GM10847 (cell line): ENCODE data around the gene CAMKK1.

ENCODE experiments used
- POLR2A ChIP-seq: IDR thresholded peaks from 2 replicates; pipeline ENCODE4 v1.6.1; 2011; ENCODE audit not compliant: insufficient read length; ENCODE audit errors: extremely low read depth

Gene CAMKK1

GRCh38 chr17:3893720-3894116 lies 865 bp upstream of the CAMKK1 start:
- TF ChIP-seq POLR2A, result no peak

DNA sequence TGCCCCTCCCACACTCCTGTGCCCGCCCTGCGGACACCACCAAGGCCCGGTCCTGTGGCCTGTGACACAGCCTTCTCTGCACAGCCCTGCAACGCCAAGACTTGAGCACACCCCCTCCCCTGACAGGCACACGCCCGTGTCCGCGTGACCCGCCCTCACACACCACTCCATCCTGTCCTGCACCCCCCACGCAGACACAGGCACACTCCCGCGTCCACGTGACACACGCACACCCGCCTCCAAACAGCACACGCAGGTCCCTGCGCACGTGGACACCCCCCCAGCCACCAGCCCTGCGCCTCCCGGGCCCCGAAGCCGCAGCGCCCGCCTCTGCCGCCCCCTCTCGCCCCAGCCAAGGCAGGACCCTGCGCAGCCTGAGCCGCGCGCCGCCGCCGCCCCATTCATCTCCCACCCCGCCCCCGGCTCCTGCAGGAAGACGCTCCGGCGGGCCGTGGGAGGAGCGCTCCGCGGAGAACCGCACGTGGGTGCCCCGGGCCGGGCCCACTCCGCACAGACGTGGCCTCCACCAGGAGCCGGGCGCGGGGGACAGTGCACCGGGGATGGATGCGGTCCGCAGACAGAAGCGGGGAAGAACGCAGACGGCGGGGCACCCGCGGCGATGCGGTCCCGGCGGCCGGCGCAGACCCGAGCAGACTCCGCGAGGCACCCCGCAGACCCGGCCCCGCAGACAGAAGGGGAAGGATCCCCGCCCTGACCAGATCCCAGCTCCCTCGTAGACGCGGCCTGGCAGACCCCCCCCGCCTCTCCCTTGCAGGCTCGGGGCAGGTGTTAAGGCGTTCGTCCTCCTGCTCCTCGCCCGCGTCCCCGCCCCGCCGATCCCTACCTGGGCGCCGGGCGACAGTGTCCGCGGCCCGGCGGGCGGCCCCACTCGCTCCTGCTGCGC lies 506 bp downstream of the CAMKK1 start:
- no peak for TF ChIP-seq POLR2A

- no peak for TF ChIP-seq POLR2A
Observed at GRCh38 chr17:3891626-3892094, 1.2 kb downstream of the CAMKK1 start.

DNA sequence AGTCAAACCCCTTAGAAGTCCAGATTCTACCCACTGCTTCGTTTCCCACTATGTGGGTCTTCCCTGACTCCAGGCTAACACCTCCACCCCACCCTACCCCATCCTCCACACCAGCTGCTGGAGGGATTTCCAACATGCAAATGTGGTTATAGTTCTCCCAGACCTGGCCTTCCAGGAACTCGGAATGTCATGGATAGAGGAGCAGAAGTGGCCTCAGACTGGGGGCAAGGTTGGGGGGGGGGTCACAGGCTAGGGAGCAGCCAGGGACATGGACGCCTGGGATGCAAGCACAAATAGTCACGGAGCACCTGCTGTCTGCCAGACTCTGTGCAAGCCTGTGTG lies 2.0 kb downstream of the CAMKK1 start:
- no peak for TF ChIP-seq POLR2A

GRCh38 chr17:3890082-3890877 lies 2.6 kb downstream of the CAMKK1 start:
- TF ChIP-seq POLR2A, result no peak

DNA sequence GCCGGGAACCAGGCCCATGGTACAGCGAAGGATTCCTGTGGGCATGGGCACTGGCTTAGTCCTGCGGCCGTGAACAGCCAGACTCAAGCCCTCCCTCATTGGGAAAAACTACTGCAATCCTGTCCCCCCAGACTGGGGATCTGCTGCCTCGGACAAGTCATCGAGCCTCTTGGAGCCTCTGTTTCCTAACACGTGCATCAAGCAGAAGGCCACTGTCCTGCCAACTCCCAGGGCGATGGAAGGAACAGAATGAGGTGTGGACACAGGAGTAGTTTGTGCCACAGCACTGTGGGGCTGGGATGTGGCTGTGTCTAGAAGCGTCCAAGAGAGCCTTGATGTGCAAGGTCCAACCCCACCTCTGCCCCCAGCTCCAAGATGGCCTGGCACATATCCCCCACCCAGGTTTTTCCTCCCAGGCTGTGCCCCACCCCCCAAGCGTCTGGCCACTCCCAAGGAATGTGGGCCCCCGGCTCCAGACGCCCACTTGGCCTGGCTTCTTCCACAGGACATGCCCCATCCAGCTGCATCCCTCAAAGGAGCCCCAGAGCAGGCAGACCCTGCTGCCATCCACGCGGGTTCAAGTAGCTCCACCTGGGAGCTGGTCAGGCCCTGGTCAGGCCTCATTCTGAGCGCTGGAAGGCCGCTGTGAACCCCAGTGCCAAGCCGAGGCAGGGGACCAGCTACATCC lies 3.4 kb downstream of the CAMKK1 start:
- no peak for TF ChIP-seq POLR2A

DNA sequence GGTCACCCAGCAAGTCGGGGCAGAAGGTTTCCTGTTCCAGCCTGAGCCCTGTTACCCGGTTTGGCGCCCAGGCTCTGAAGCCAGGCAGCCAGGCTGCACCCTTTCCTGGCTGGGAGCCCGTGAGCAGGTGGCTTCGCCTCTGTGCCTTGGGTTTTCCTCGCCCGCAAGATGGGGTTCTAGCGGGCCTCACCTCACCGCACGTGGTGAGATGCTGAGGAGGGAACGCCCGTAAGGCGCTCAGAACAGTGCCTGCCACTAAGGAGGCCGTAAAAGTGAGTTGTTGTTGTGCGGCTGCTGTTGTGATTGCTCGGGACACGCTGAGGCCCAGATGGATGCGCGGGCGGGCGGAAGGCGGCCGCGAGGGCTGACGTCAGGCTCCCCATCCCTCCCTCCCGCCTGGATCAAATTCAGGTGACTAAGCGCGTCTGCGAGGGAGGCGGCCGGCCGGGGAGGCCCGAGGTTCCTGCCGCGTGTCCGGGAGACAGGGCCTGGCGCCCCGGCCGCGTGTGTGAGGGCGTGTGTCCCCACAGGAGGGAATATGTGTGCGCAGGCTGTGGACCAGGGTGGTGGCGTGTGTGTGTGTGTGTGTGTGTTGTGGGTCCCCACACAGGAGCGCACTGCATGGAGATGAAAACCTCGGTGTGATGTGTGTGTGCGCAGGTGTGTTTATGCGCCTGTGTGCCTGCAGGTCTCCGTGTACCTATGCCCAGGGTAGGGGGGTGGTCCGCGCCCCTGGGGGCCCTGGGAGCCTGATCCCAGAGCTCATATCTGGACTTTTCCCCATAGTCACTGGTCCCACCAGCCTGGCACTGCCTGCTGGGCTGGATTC lies 4.3 kb downstream of the CAMKK1 start:
- no peak for TF ChIP-seq POLR2A

DNA sequence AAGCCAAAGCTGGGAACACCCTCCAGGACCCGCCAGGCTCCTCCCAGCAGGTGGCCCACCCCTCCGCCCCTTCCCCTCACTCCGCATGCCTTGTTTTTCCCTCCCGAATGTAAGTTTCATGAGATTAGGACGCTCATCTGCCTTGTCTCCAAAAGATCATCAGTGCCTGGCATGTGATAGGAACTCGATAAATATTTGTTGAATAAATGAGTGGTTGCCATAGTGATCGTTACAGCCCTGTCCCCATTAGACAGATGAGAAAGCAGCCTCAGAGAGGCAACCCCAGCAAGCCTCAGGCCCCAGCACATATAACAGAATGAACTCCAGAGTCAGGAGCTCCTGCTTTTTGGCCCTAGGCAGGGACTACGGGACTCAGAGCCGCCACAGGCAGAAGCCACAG lies 5.0 kb downstream of the CAMKK1 start:
- no peak for TF ChIP-seq POLR2A

DNA sequence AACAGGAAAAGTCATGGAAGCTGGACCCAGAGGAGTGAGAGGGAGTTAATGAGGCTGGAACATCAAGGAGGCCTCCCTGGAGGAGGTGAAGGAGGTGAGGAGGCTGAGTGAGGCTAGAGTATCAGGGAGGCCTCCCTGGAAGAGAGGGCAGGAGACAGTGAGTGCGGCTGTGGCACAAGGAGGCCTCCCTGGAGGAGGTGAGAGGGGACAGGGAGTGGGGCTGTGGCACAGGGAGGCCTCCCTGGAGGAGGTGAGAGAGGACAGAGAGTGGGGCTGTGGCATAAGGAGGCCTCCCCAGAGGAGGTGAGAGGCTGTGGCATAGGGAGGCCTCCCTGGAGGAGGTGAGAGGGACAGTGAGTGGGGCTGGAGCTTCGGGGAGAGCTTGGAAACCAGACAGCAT lies 5.5 kb downstream of the CAMKK1 start:
- no peak for TF ChIP-seq POLR2A

- TF ChIP-seq POLR2A, result no peak
Observed at GRCh38 chr17:3886776-3887175, 6.1 kb downstream of the CAMKK1 start.

- TF ChIP-seq POLR2A, result no peak
Observed at GRCh38 chr17:3885970-3886369, 6.9 kb downstream of the CAMKK1 start.

- TF ChIP-seq POLR2A, result no peak
Observed at GRCh38 chr17:3885271-3885670, 7.6 kb downstream of the CAMKK1 start.

DNA sequence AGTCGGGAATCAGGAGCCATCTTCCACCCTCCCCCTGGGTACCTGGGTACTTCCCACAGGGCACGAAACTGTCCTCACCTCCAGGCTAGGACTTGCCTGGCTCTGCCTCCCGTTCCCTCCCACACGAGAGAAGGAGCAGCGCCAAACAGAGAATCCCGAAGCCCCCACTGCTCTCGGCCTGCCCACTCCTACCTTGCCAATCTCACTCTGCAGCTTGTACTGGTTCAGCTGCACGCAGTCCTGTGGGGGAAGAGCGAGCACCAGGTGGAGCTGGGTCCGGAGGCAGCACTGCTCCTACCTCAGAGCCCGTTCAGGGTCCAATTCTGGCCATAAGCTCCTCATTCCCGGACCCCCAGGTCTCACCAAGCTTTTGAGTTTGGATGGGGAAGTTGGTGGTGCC lies 8.7 kb downstream of the CAMKK1 start:
- no peak for TF ChIP-seq POLR2A

DNA sequence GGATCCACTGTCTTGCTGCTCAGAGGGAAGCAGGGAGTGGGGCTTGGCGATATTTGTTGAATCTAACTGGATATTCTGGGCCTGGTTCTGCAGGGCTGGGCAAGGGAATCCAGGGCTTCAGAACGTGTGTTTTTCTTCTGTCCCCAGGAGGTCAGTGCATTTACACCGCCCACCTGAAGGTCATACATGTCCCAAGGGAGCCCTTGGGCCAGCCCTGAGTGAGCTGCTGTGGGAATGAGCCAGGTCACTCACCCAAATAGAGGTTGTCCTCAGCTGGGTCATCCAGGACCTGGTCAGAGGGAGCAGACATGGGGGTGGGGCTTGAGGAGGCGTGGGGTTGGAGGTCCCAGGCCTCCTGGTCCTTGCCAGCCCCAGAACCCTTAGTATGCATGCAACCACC lies 10.6 kb downstream of the CAMKK1 start:
- no peak for TF ChIP-seq POLR2A

DNA sequence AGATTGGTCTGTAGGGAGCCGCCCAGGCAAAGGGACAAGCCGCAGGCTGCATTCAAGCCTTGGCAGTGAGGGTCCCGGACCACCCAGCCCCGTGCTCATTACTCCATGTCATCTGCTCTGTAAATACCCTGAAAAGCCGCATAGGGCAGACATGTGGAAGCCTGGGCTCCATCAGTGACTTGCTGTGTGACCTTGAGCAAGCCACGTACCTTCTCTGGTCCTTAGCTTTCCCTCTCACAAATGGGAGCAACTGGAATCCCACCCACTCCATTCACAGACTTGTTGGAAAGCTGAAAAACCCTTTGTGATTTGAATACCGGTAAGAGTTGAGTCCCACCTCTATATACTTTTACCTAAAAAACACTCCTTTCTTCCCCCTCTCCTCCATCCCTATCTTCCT lies 11.9 kb downstream of the CAMKK1 start:
- no peak for TF ChIP-seq POLR2A
